NCI-H345 treated with DMSO at 0.1 percent for 48 hours (cell line): ENCODE measurements around the gene FRMD5.

ENCODE experiments used
- DNase-seq: peaks from one replicate; lab custom pipeline; 2025; ENCODE audit not compliant: unreplicated experiment; lab: John Stamatoyannopoulos, UW

Gene FRMD5

GRCh38 chr15:43931790-43932435 is 263.2 kb downstream of the FRMD5 start:
- DNase-seq = no peak

- DNase-seq = no peak
These were observed 264.0 kb downstream of the FRMD5 start for GRCh38 chr15:43931119-43931518.

DNA sequence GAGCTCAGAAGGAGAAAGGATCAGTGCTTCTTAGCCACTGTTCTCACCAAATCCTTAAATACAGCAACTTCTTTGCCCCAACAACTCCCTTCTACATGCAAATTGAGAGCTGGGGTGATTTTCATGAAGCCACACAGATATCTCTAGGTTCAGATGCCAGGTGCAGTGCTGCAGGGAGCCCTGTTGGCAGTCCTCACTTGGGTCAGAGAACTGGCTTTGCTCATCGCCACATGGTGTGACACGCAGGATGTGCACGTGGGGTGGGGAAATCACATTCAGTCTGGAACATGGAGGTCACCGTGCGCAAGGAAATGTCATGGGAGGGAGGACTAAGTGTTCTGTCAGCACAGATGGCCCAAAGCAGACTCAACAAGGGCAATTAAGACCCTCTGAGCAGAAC is 264.5 kb downstream of the FRMD5 start:
- DNase-seq = no peak

DNA sequence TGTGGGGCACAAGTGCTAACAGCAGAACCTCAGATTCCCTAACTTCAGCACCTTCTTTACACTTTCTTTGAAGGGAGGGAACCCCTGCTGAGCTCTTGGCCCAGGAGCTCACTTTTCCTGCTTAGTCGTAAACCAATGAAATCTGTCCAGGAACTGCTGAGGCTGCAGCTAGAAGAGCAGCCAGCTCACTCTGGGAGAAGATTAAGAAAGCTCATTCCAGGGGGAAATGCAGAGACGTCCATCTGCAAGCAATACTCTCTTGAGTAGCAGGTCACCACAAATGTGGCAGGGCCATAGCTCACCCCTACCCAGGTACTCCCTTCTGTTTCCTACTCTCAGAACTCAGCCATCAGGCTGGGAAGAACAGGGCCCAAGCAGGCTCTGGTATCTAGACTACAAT is 265.0 kb downstream of the FRMD5 start:
- no peak for DNase-seq

- no peak for DNase-seq
These were observed 266.9 kb downstream of the FRMD5 start for GRCh38 chr15:43928152-43928551.

DNA sequence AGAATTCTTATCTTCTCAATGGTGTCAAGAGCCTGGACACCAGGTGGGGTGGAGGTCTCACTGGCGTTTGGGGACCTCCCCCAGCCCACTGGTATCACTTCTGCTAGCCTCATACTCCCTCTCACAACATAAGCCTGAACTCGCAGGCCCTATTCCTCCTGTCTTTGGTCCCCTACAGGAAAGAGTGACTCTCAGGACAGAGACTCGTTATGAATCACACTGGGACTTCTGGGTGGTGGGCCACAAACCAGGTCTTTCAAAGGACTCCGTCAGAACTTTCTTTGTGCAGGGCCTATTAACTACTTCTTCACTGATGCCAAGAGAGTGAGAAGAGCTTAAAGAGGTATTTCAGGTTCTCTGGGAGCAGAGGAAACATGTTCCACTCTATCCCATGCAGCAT is 267.9 kb downstream of the FRMD5 start:
- DNase-seq = no peak

- DNase-seq = no peak
These were observed 271.5 kb downstream of the FRMD5 start for GRCh38 chr15:43923553-43923952.

DNA sequence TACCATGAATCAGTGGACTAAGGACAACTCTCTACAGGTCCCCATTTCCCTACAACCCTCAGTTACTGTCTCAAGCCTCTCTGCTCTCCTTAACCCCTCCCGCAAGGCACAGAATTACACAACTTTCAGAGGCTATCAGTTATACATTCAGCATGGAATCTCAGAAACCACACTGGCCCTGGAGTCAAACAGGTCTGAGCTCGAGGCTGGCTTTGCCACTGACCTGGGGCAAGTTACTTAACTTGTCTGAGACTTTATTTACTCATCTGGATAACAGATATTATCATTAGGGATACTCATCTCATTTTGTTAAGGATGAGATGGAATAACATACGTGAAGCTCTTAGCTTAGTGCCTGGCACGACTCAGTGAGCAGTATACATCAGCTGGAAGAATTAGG is 273.1 kb downstream of the FRMD5 start:
- no peak for DNase-seq

- no peak for DNase-seq
These were observed 274.3 kb downstream of the FRMD5 start for GRCh38 chr15:43920815-43921214.

DNA sequence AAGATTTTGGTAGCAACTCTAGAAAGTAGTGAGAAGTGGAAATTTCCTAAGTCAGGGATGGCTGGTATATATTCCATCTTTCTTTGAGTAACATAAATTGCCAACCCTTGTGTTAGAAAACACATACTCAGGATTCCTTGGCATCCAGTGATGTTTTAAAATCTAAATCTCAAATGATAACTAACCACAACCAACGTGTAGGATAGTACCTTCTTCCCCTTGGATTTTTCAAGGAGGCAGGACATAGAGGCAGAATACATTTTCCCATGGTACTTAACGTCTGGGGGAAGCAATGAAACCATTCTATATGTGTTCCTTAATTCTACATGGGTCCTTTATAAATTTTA is 274.8 kb downstream of the FRMD5 start:
- no peak for DNase-seq

GRCh38 chr15:43919540-43920253 is 275.4 kb downstream of the FRMD5 start:
- DNase-seq = no peak

GRCh38 chr15:43918717-43919116 is 276.4 kb downstream of the FRMD5 start:
- no peak for DNase-seq

DNA sequence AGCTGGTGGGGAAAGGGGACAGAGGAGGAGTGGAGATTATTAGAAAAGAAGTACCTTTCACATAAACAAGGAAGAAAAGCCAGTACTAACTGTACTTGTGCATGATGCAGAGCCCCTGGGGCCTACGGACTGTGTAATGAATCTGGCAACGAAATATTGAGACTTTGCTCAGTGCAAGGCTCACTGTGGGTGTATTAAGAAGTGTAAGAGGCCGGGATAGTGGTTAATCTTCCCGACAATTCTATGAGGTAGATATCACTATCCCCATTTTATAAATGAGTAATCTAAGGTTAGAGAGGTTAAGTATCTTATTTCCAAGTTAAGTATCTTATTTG is 278.8 kb downstream of the FRMD5 start:
- no peak for DNase-seq

DNA sequence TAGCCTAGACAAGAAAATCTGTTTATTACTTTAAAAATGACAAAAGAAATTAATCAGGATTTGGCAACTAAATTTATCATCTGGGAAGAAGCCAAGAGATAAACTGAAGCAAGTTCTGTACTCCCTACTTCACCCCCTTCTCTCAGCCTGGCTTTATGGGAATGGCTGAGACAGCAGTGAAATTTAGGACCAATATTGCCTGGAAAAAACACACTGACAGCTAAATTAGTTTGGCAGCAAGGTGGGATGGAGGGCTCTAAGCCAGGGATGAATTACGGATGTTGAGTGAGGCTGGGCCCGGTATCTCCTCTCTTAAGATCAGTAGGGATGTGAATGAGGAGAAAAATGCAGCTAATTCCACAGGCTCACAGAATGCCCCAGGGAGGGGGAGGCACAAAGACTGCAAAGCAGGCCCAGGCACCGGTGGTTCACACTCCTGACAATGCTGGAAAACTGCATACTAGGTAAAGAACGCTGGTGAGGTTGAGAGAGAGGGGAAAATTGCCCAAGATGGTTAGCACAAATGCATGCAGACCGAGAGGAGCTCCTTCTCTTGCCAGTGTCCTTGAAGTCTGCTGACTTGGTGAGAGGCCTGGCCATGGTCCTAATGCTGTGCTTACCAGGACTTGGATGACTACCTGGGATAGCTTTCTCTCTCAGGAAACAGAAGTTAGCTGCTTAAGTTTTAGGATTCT is 279.3 kb downstream of the FRMD5 start:
- DNase-seq = no peak

- DNase-seq = no peak
These were observed 281.1 kb downstream of the FRMD5 start for GRCh38 chr15:43913941-43914340.

DNA sequence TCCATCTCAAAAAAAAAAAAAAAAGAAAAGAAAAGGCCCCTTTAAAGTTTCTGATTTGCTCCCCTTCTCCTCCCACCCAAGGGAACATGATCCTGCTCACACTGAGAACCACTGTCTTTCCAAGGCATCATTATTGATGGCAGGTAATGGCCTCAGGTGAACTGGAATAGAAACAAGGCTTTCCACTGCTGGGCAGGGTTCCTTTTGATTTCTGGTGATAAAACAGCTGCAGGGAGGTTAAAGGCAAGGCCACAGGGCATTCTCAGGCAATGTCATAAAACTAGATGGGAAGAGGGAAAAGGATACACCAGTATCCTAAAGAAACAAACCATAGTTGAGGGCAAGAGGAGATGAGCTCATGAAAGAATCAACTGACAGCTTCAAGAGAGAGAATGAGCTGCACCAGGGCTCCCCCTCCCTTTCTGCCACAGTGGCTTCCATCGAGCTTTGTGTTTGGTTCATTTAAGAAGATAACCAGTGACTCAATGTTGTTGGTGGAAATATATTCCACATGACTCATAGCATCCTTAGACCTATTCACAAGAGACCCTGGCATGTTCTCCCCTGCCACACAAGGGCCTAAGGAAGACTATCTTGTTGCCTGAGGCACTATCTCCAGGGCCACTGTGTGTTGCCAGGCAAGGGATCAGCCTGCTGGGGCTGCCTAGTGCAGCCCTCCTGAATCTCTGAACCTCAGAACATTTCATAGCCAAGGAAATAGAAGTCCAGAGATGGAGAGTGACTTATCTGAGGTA is 281.9 kb downstream of the FRMD5 start:
- no peak for DNase-seq

DNA sequence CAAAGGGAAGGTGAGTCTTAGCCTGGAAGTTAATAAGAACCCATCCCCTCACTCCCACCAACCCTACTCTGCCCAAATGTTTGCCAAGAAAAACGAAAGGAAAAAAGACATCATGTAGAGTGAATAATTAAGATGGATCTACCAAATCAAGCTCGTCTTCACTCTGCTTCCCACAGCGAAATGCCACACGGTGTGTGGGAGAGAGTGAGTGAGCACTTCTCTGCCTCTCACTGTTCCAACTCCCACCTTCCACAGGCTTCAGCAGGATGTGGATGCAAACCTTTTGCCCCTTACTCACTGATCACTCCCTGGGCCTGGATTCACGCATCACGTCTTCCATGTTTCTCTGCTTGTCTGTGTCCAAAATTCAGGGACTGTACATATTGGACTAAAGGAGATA is 282.9 kb downstream of the FRMD5 start:
- DNase-seq = no peak

- no peak for DNase-seq
These were observed 283.8 kb downstream of the FRMD5 start for GRCh38 chr15:43911235-43911781.

- no peak for DNase-seq
These were observed 286.5 kb downstream of the FRMD5 start for GRCh38 chr15:43908516-43909050.

DNA sequence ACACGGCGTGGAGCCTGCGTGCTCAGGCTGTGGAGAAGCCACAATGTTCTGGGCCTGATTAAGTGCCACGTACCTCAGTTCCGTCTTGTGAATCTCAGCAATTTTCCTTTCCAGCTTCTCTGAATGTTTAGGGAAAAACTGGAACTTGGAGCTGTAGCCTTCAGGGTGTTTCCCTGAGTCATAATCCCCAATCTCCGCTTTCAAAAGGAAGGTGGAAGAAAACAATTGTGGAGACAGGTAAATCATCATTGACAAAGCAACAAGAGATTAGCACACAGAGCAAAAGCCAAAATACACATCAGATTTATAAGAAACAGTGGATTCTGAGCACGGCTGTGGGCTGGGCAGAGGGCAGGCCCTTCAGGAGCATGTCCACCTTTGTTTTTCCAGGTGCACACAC is 289.3 kb downstream of the FRMD5 start:
- no peak for DNase-seq

DNA sequence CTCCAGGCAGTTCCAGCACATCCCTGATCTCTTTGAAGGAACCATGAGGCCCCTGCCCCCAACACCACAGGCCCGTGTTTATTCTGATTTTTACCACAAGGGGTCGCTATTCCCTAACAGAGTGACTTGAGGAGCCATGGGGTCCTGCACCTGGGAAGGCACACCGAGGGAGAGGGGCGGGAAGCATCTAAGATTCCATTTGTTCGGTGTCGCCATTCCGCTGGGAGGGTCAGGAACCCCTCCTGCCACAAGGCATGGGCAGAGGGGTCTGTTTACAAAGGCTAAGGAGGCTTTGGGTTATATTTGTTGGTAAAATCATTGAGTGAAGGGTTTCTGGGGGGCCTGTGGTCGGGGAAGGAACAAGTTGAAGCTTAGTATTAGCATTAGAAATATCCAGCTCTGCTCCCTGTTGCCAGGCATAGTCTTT is 291.2 kb downstream of the FRMD5 start:
- peak; percentile 4 for DNase-seq
